GM13976 (cell line): ENCODE measurements around the gene SLC24A2.

ENCODE experiments used
- DNase-seq: peaks from one replicate; pipeline ENCODE4 v3.0.0; 2012; ENCODE audit warnings: low spot score
- in situ Hi-C: fragments of 300-500 bp; cut with MboI; formaldehyde crosslinking; loops from one replicate; pipeline ENCODE4 v1.12.0; 2022; ENCODE audit warnings: low sequenced_read_pairs, mixed read lengths, inconsistent platforms; ENCODE audit not compliant: unreplicated experiment
- TF ChIP-seq, protein P1 (sequence below): IDR thresholded peaks from 2 replicates; pipeline ENCODE4 v1.5.1; 2012; ENCODE audit warnings: borderline replicate concordance, mild to moderate bottlenecking; ENCODE audit not compliant: insufficient read depth; ENCODE audit errors: extremely low read depth, missing control alignments, control extremely low read depth

SLC24A2 gene

DNA sequence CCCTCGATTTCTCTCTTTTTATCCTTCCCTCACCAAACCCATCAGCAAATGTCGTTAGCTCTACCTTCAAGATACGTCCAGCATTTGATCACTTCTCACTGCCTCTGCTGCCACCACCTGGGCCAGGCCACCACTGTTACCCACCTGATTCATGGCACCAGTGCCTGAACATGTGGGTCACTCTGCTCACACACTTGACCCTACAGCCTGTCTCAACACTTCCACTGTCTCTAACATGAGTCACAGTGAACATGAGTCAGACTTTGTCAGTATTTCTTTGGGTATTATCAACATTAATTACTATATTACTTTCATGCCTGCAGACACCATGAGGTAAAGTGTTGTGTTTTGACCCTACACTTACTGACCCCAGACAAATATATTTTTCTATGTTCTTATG is 19.6 kb downstream of the SLC24A2 start:
- no peak for DNase-seq
- TF ChIP-seq, protein P1, sequence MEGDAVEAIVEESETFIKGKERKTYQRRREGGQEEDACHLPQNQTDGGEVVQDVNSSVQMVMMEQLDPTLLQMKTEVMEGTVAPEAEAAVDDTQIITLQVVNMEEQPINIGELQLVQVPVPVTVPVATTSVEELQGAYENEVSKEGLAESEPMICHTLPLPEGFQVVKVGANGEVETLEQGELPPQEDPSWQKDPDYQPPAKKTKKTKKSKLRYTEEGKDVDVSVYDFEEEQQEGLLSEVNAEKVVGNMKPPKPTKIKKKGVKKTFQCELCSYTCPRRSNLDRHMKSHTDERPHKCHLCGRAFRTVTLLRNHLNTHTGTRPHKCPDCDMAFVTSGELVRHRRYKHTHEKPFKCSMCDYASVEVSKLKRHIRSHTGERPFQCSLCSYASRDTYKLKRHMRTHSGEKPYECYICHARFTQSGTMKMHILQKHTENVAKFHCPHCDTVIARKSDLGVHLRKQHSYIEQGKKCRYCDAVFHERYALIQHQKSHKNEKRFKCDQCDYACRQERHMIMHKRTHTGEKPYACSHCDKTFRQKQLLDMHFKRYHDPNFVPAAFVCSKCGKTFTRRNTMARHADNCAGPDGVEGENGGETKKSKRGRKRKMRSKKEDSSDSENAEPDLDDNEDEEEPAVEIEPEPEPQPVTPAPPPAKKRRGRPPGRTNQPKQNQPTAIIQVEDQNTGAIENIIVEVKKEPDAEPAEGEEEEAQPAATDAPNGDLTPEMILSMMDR, result peak; percentile 13
- in situ Hi-C loops, result no loop called here

DNA sequence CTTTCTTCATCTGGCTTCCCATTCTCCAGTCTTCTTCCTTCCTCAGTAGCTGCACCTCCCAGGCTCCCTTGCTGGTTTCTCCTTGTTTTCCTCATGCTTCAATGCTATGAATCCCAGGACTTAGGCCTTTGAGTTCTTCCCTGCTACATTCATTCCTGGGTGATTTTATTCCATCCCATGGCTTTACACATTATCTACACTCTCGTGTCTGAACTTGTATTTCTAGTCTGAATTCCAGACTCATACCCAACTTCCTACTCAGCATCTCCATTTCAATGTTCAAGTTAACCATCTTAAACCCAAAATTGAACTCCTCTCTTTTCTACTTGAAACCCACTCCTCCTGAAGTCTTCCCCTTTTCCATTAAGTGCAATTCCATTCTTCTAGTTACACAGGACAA is 20.0 kb downstream of the SLC24A2 start:
- TF ChIP-seq, protein P1, result no peak
- in situ Hi-C loops, result no loop called here
- DNase-seq, result no peak

DNA sequence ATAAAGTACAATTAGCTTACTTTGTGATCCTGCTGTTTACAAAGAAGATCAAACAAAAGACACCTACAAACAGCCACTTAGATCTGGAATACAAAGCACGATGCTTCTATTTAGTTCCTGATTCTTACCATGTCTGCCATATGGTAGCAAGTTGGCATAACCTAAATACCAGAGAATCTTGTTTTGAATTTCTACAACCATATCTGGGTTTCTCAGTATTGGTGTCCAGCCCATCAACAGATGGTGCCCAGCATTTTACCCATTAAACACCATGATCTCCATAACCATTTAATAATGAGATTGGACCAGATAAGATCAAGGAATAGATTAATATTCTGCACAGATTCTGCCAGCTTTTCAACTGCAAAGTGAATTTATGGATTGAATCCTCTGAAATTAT is 29.8 kb downstream of the SLC24A2 start:
- DNase-seq, result no peak
- TF ChIP-seq, protein P1, result no peak
- in situ Hi-C loops, result no loop called here

DNA sequence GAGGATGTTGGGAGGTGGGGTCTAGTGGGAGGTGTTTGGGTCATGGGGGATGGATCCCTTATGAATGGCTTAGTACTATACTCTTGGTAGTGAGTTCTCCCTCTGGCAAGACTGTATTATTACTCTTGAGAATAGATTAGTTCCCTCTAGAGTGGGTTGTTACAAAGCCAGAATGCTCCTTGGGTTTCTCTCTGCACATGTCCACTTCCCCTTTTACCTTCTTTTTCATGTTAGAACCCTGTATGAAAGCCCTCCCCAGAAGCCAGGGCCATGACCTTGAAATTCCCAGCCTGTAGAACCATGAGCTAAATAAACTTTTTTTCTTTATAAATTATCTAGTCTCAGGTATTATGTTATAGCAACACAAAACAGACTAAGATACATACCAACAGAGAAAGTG is 31.1 kb downstream of the SLC24A2 start:
- TF ChIP-seq, protein P1, result no peak
- DNase-seq, result no peak
- in situ Hi-C loops, result no loop called here

DNA sequence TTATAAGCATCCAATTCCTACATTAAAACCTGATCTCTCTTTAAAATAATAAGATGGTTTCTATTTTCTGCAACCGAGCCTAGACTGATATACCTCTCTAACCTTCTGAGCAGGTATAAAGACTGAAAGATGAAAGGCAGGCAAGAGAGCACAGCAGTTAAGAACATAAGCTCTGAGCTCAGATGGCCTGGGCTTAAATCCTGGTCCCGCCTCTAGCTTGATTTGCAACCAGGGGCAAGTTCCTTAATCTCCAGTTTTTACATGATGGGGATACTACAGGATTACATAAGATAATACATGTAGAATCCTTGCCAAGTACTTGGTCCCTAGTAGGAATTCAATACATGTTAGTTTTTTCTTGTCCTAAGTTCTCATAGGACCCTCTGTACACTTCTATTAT is 33.9 kb downstream of the SLC24A2 start:
- TF ChIP-seq, protein P1, result no peak
- in situ Hi-C loops, result no loop called here
- DNase-seq, result no peak

DNA sequence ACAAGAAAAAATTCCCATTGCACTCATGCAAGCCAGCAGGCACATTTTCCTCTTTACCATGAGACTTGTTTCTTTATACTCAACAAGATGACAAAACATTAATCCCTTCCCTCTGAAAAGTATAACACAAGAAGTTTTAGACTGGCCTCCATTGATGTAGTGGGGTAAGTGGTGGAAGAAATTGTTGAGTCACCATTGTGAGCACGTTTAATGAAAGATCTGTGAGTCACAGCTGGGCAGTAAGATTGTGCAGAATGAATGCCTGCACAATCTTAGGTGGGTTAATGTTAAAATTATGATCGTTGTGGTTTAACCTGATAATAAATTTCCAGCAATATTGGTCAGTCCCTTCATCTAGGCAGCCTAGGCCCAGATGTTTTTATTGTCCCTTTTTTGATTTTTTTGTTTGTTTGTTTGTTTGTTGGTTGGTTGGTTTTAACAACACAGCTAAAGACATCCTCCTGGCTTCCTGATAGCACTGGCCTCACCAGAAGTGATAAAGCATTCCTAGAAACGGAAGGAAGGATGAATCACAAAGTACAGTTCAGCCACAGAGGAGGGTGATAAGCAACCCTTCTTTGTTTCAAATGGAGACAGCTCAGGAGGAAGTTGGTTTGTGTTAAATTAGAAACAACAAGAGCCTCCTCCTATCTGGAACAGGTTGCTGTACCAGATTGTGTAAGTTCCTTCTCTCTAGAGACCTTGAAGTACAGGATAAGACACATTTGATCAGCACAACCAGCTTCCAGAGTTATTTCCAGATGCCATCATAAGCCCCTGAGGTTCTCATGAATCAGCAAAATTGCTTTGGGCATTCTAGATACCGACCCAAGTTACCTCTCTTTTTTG is 40.3 kb downstream of the SLC24A2 start:
- DNase-seq, result no peak
- TF ChIP-seq, protein P1, result no peak
- in situ Hi-C loops, result no loop called here

DNA sequence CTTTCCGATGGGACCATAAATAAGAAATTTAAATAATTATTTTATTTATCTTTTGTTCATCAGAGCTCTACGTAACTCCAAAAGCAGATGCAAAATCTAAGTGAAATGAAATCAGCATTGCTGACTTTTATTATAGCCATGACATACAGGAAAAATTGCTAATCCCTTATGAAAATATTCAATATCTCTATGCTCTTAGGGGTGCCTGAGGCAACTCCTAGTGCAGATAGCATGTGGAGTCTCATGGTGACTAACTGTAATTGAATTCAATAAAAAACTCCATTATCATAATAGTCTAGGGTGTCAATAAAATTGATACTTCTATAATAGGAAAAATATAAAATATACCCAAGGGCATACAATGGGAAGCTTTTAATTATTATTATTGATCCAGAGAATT is 42.6 kb downstream of the SLC24A2 start:
- TF ChIP-seq, protein P1, result no peak
- in situ Hi-C loops, result no loop called here
- no peak for DNase-seq
